NCI-H187 (cell line): ENCODE results near the gene FAM219B.

Source experiments
- DNase-seq, 2 experiments: peaks; one replicate each; lab custom pipeline; 2025; lab: John Stamatoyannopoulos, UW

The FAM219B gene

GRCh38 chr15:74873036-74873755 lies 33.5 kb downstream of the FAM219B start, which contains the start of gene SCAMP2:
Gene SCAMP2 (minus strand): TSS chr15:74873365. CDS start chr15:74873255, 110 bp downstream.
- DNase-seq = peak; percentile 79 to 84

- no peak for DNase-seq
Measured at GRCh38 chr15:74872702-74873035, 34.0 kb downstream of the FAM219B start.

GRCh38 chr15:74870436-74871215 lies 36.0 kb downstream of the FAM219B start:
- DNase-seq = no peak

GRCh38 chr15:74869726-74870407 lies 36.8 kb downstream of the FAM219B start:
- DNase-seq = no peak

- no peak for DNase-seq
Measured at GRCh38 chr15:74869372-74869725, 37.3 kb downstream of the FAM219B start.

GRCh38 chr15:74868059-74868458 lies 38.6 kb downstream of the FAM219B start:
- no peak for DNase-seq

GRCh38 chr15:74867466-74868038 lies 39.1 kb downstream of the FAM219B start:
- no peak for DNase-seq

GRCh38 chr15:74866090-74866489 lies 40.6 kb downstream of the FAM219B start:
- no peak for DNase-seq

GRCh38 chr15:74865316-74865715 lies 41.3 kb downstream of the FAM219B start:
- DNase-seq = no peak

GRCh38 chr15:74864296-74864695 lies 42.4 kb downstream of the FAM219B start:
- no peak for DNase-seq

GRCh38 chr15:74863239-74864056 lies 43.2 kb downstream of the FAM219B start:
- no peak for DNase-seq

- DNase-seq = no peak
Measured at GRCh38 chr15:74858369-74858740, 48.3 kb downstream of the FAM219B start.

- no peak for DNase-seq
Measured at GRCh38 chr15:74857671-74858368, 48.8 kb downstream of the FAM219B start.

GRCh38 chr15:74857082-74857655 lies 49.5 kb downstream of the FAM219B start:
- peak in 1 of 2 experiments; percentile 14 for DNase-seq

GRCh38 chr15:74856537-74856936 lies 50.1 kb downstream of the FAM219B start:
- DNase-seq = no peak

- DNase-seq = no peak
Measured at GRCh38 chr15:74855857-74856256, 50.8 kb downstream of the FAM219B start.

GRCh38 chr15:74854453-74855022 lies 52.1 kb downstream of the FAM219B start:
- DNase-seq = no peak

- DNase-seq = no peak
Measured at GRCh38 chr15:74851960-74852359, 54.7 kb downstream of the FAM219B start.

GRCh38 chr15:74850393-74850792 lies 56.3 kb downstream of the FAM219B start:
- no peak for DNase-seq
